AG20443 (cell line): Measurements from ENCODE around the gene PIGL.

Experiments
- DNase-seq: peaks from one replicate; pipeline ENCODE4 v3.0.0; 2012; ENCODE audit warnings: low spot score, mixed read lengths

The PIGL gene

DNA sequence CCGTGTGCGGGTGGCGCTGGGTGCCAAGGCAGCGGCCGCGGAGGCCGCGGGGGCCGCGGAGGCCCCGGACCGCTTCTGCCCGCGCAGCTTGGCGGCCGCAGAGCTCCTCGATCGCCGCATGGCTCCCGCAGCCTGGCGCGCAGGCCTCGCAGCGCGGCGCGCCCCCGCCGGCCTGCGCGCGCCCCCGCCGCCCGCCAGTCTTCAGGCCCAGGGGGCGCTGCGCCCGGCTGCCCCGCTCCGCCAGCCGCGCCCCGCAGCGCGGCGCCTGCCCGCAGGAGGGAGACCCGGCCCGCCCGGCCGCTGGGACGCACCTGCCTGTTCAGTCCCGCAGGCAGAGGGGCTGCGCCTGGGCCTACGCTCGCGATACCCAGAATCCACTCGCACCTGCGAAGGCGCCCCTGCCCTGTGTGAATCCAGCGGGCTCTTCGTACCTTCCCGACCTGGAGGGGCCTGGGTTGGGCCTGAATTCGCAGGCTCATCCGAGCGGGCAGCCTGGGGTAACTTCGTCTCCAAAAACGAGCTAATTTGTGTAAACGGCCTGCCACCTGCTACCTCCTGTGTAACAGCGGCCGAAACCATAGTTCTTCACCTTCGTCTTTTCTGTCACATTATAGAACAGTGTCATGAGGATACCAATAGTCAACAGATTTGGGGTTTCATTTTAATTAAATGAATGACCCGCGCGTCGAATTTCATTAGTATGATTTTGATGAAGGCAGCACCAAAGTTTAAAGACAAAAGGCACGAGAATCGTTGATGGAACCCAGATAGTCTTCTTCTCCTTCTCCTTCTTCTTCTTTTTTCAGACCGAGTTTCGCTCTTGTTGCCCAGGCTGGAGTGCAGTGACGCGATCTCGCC, 136.5 kb downstream of the PIGL start, which contains the start of gene CENPV:
Gene CENPV, minus strand, starts transcription at position 153 of the 858 bp plus-strand sequence. Its CDS starts 33 bp downstream, at position 120.
- peak; percentile 87 for DNase-seq

DNA sequence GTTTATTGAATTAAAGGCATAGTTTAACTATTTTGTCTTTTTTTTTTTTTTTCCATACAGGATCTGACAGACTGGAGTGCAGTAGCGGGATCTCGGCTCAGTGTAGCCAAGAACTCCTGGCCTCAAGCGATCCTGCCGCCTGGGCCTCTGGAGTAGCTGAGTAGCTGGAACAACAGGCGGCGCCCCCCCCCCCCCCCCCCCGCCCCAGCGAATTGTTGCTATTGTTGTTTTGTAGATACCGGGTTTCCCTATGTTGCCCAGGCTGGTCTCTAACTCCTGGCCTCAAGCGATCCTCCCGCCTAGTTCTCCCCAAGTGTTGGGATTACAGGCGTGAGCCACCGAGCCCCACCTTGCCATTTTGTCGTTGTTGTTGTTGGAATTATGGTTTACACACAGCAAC, 137.6 kb downstream of the PIGL start:
- no peak for DNase-seq

DNA sequence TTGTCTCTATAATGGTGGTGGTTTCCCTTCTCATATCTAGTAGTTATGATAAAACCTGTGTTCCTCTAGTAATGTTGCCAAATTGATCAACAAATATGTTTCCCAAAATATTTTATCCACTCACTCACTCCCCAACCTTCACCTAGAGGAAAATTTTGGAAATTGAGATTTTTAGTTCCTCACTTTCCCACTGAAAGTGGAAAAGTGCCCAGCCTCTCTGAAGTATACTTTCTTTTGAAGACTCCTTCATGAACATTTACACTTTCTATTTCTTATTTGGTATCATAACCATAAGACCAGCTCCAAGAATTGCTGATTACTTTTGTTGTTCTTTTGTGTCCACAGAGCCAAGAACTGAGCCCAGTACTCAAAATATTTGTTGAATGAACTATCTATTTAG, 141.4 kb downstream of the PIGL start:
- DNase-seq = no peak

DNA sequence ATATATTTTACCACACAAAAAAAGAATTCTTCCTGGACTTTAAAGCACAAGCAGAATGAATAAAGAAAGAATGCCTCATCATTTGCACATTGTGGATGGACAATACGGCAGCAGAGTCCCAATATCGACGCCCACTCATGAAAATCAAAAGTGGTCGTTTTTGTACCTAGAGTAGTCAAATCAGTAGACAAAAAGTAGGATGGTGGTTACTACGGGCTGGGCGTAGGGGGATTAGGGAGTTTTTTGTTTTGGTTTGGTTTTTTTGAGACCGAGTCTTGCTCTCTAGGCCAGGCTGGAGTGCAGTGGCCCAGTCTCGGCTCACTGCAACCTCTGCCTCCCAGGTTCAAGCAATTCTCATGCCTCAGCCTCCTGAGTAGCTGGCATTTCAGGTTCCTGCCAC, 144.9 kb downstream of the PIGL start:
- no peak for DNase-seq

DNA sequence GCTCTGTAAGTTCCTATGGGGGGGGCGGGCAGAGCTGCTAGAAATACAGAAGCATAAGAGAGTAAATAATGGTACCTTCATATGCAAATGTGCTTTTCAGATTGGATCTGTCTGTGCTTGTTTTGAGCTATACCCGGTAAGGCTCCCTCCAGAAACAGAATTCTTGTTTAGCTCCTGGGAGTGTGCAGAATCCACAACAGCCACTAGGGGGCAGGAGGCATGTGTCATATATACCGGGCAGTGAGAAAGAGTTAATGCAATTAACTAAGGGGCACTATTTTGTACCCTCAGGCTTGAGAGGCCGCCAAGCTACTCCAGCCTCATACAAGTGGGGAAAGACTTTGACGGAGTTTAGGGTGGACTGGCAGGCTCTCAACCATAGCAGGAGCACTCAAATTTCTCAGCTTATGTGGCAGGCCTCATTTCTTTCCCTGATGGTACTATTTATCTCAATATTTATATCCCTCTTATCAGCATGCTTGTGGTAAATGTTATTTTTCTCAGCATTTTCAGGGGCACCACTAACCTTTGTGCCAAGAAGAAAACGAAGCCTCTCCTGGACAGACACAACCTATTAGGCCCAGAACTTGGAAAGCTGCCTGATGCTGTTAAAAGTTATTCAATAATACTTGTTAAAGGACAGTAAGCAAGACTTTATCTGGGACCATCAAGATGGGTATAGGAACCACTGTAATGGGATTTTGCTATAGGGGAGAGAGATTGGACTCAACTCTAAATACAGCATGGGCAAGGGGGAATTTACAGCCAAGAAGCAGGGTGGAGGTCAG, 146.9 kb downstream of the PIGL start:
- peak; percentile 75 for DNase-seq

DNA sequence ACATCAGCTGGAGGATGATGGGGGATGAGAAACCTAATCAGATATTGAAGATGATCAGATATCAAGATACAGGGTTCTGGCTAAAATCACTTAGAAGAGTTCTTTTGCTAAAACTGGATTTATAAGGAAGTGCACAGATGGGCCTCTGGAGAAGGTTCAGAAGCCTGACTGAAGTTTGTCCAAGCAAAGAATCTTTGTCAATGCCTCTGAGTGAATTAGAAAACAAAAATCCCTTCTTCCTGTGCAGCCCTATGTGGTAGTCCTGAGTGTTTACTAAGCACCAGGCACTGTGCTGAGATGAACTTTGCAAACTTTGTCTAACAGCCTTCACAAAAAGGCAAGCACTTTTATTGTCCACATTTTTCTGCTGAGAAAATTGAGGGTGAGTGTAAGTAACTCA, 147.6 kb downstream of the PIGL start:
- no peak for DNase-seq

DNA sequence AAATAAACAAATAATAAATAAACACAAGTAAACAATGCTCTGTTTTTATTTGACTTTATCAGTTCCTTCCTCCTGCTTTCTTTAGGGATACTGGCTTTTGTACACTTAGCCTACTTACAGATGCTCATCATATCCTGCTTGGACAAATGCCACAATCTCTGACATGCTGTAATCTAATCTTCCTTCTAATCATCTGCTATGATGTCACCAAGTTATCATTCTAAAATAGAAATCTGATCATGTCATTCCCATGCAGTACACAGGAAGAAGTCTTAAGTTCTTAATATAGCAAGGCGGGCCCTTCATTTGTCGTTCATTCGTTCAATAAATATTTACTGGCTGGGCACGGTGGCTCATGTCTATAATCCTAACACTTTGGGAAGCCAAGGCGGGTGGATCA, 154.7 kb downstream of the PIGL start:
- DNase-seq = no peak

DNA sequence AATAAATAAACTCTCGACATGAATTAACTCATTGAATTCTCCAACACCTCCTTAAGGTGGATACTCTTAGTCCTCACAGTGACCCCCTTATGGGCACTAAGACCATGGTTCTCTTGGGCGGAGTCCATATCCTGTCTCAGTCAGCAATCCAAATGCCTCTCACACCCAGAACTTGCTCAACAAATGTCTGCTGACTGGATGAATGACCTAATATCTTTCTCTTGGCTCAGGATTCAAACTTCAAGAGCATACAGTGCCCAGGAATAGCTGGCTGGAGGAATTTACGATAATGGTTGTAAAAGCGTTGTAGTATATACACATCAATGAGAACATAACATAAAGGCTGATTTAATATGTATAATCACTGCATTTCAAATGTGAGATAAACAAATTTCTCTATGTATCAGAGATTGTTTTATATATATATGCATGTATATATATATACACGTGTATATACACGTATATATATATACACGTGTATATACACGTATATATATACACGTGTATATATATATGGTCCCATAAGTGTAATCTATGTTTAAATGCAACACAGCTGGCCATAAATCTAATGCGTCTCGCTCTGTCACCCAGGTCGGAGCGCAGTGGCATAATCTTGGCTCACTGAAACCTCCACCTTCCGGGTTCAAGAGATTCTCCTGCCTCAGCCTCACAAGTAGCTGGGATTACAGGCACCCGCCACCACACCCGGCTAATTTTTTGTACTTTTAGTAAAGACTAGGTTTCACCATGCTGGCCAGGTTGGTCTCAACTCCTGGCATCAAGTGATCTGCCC, 157.3 kb downstream of the PIGL start:
- DNase-seq = peak; percentile 80
